ENCODE measurements around the gene DENND4A. TPM values are rescaled to one million over a fixed set of nuclear protein-coding genes. Genes with fewer than 3 reads are reported as not detected.

The DENND4A gene
- total and polyA plus RNA-seq, 11 donors, result 2.7 to 26.6 (median 15.1) TPM

DNA sequence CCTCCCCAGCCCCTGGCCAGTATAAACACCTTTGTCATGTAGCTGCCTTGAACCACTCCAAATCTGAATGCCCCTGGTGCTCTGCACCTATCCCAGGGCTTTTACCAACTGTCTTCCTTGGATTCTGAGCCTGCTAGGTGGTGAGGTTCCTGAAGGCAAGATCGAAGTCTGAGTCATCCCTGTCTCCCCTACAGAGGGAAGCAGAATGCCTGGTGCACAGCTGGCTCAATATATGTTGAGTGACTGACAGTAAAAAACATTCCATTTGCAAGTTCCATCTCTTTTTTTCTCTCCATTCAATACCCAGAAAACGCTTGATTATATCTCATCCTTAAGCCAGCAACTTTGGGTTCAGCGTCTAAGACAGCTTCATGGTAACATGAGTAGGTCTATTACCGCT lies 145.6 kb downstream of the DENND4A start:
- H3K4me3 ChIP-seq, result no peak overlapping the region
- no peak overlapping the region for H3K27ac ChIP-seq
- H3K27me3 ChIP-seq, result no peaks in the 10 kb centered on the region
- intact Hi-C loops (cut with DNase I), result loop anchor here in 2 of 10 donors (10.0 kb wide), 1 partner anchor 208 kb away; no protein-coding TSS in a partner anchor
- TF ChIP-seq, protein P1, sequence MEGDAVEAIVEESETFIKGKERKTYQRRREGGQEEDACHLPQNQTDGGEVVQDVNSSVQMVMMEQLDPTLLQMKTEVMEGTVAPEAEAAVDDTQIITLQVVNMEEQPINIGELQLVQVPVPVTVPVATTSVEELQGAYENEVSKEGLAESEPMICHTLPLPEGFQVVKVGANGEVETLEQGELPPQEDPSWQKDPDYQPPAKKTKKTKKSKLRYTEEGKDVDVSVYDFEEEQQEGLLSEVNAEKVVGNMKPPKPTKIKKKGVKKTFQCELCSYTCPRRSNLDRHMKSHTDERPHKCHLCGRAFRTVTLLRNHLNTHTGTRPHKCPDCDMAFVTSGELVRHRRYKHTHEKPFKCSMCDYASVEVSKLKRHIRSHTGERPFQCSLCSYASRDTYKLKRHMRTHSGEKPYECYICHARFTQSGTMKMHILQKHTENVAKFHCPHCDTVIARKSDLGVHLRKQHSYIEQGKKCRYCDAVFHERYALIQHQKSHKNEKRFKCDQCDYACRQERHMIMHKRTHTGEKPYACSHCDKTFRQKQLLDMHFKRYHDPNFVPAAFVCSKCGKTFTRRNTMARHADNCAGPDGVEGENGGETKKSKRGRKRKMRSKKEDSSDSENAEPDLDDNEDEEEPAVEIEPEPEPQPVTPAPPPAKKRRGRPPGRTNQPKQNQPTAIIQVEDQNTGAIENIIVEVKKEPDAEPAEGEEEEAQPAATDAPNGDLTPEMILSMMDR (IDR thresholded peaks at IDR 0.05), result no peak
- no peak for TF ChIP-seq POLR2A (IDR thresholded peaks at IDR 0.05)
- H3K4me1 ChIP-seq, result peaks cover 0 to 7% (median 0%) of the 10 kb centered on the region in 12 donors
- WGBS, 4 donors, result 93 to 95% (median 94%) methylated on average over 4 of the region's 4 CpGs
- no peak for ATAC-seq
- peaks cover 0 to 7% (median 0%) of the 10 kb centered on the region in 9 donors for H3K36me3 ChIP-seq
- no peaks in the 10 kb centered on the region for H3K9me3 ChIP-seq
- DNase-seq, result no peak

DNA sequence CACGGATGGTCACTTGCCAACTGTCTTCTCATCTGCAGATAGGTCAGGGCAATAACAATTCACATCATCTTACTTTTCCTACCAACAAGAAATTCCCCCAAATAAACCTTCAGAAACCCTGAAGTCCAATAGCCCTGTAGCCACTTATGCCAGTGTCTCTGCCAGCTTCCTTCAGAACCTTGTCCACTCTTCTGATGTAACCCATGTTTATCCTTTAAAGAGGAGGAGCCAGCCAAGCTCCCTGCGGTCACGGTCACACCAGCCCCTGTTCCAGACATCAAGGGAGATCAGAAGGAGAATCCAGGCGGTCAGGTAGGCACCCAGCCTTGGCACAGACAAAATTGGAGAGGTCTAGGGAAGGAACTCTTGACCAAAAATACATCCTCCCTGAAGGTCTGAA lies 146.7 kb downstream of the DENND4A start:
- Histone ChIP-seq H3K4me3 (no peak overlapping the region), H3K27ac (no peak overlapping the region), H3K9me3 (no peaks in the 10 kb centered on the region), H3K36me3 (no peaks in the 10 kb centered on the region), H3K27me3 (no peaks in the 10 kb centered on the region), H3K4me1 (peaks cover 0 to 8% (median 0%) of the 10 kb centered on the region in 12 donors)
- ATAC-seq, result no peak
- DNase-seq, result no peak
- no peak for TF ChIP-seq POLR2A (IDR thresholded peaks at IDR 0.05)
- TF ChIP-seq, protein P1 (IDR thresholded peaks at IDR 0.05), result no peak
- intact Hi-C loops (cut with DNase I), result loop anchor here in 2 of 10 donors (10.0 kb wide), 1 partner anchor 209 kb away; no protein-coding TSS in a partner anchor
- 90 to 97% (median 95%) methylated on average over 4 of the region's 4 CpGs for WGBS, 4 donors

DNA sequence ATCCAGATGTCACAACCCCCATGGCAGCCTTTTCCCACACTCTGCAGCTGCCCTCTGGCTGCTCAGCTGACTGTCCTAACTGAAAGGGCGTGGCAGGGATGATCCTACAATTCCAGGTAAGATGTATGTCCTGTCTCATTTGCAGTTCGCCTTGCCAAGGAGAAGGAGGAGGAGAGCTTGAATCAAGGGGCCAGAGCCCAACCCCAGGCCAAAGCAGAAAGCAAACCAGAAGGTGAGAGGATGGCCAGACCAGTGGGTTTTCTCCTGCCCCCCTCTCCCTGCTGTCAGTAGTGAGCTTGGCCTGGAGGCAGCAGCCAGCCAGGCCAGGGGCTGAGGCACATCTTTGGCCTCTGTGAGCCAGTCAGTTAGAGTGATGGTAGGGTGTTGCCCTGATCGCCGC lies 147.8 kb downstream of the DENND4A start:
- ATAC-seq (no peak), DNase-seq (no peak)
- Histone ChIP-seq H3K4me1 (peaks cover 0 to 8% (median 0%) of the 10 kb centered on the region in 12 donors), H3K27ac (no peak overlapping the region), H3K4me3 (no peak overlapping the region), H3K36me3 (no peaks in the 10 kb centered on the region), H3K9me3 (no peaks in the 10 kb centered on the region), H3K27me3 (no peaks in the 10 kb centered on the region)
- 93 to 98% (median 97%) methylated on average over 4 of the region's 4 CpGs for WGBS, 4 donors
- TF ChIP-seq, protein P1 (IDR thresholded peaks at IDR 0.05), result no peak
- no peak for TF ChIP-seq POLR2A (IDR thresholded peaks at IDR 0.05)
- intact Hi-C loops (cut with DNase I), result loop anchor here in 2 of 10 donors (10.0 kb wide), 1 partner anchor 211 kb away; no protein-coding TSS in a partner anchor

DNA sequence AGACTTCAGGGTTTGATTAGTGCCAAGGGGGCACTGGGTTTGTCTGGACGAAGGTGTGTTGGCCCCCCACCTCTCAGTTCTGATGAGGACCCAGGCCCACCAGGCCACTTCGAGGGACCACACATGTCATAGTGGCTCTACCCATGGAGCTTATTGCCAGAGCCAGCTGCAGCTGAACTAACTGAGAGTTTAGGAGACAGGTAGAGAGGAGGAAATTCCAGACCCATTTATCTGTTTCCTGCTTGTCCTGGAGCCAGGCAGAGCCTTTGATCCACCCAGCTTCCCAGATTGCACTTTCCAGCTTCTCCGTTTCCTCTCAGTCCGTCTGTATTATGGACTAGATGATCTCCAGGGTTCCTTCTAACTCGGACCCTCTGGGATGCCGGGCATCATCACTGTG lies 149.5 kb downstream of the DENND4A start:
- peak in 1 of 4 donors; percentile 50 for ATAC-seq
- H3K4me1 ChIP-seq, result peaks cover 0 to 12% (median 7%) of the 10 kb centered on the region in 12 donors

More for the DNA sequence above, 149.5 kb downstream of the DENND4A start:
- TF ChIP-seq, protein P1 (IDR thresholded peaks at IDR 0.05), result no peak
- TF ChIP-seq POLR2A (IDR thresholded peaks at IDR 0.05), result no peak
- H3K4me3 ChIP-seq, result no peak overlapping the region
- no peak for DNase-seq
- no peak overlapping the region for H3K27ac ChIP-seq
- 58 to 66% (median 61%) methylated on average over 6 of the region's 6 CpGs for WGBS, 4 donors
- no peaks in the 10 kb centered on the region for H3K36me3 ChIP-seq
- H3K9me3 ChIP-seq, result no peaks in the 10 kb centered on the region
- intact Hi-C loops (cut with DNase I), result loop anchor here in 2 of 10 donors (10.0 kb wide), 1 partner anchor 212 kb away; no protein-coding TSS in a partner anchor
- H3K27me3 ChIP-seq, result no peaks in the 10 kb centered on the region
